Nucleus accumbens (tissue), 56 donors: ENCODE results near the gene BCR.
A peak's percentile ranks its signal among the peaks of the same experiment; 100 is the strongest.

ENCODE experiments used
- DNase-seq, 56 donors: peaks; one replicate each; lab custom pipeline; 2025; lab: John Stamatoyannopoulos, UW

Gene BCR

GRCh38 chr22:23225337-23225723, 45.0 kb downstream of the BCR start:
- no peak for DNase-seq

GRCh38 chr22:23225724-23226496, 45.6 kb downstream of the BCR start:
- DNase-seq = no peak

GRCh38 chr22:23226497-23226850, 46.2 kb downstream of the BCR start:
- DNase-seq = no peak

GRCh38 chr22:23227380-23227779, 47.1 kb downstream of the BCR start:
- no peak for DNase-seq

- DNase-seq = no peak
Observed at GRCh38 chr22:23228503-23228902, 48.2 kb downstream of the BCR start.

GRCh38 chr22:23229646-23230045, 49.3 kb downstream of the BCR start:
- no peak for DNase-seq

- DNase-seq = no peak
Observed at GRCh38 chr22:23230348-23231068, 50.2 kb downstream of the BCR start.

GRCh38 chr22:23231471-23232093, 51.3 kb downstream of the BCR start:
- no peak for DNase-seq

- DNase-seq = no peak
Observed at GRCh38 chr22:23232094-23232905, 52.0 kb downstream of the BCR start.

- no peak for DNase-seq
Observed at GRCh38 chr22:23233084-23233531, 52.8 kb downstream of the BCR start.

- peak in 2 of 56 donors; percentile 32 to 51 for DNase-seq
Observed at GRCh38 chr22:23233752-23234408, 53.6 kb downstream of the BCR start.

GRCh38 chr22:23234409-23235161, 54.3 kb downstream of the BCR start:
- DNase-seq = no peak

- no peak for DNase-seq
Observed at GRCh38 chr22:23235425-23235824, 55.1 kb downstream of the BCR start.

GRCh38 chr22:23236026-23236425, 55.7 kb downstream of the BCR start:
- no peak for DNase-seq

- peak in 12 of 56 donors; percentile 14 to 66 (median 46) for DNase-seq
Observed at GRCh38 chr22:23236440-23237184, 56.3 kb downstream of the BCR start.

- peak in 27 of 56 donors; percentile 20 to 66 (median 38) for DNase-seq
Observed at GRCh38 chr22:23237201-23237798, 57.0 kb downstream of the BCR start.

GRCh38 chr22:23237841-23238240, 57.5 kb downstream of the BCR start:
- DNase-seq = peak in 17 of 56 donors; percentile 13 to 66 (median 33)

GRCh38 chr22:23238707-23239106, 58.4 kb downstream of the BCR start:
- DNase-seq = no peak
